GM12865 (cell line): ENCODE results near the gene ITPRIP.

Experiments
- DNase-seq: peaks from one replicate; pipeline ENCODE4 v3.0.0; 2010; ENCODE audit warnings: low read depth
- H3K4me3 ChIP-seq: 2 replicates; pipeline ENCODE4 v1.5.1; 2011; ENCODE audit warnings: mild to moderate bottlenecking, low read depth, low read length, control low read depth
- CTCF ChIP-seq: IDR thresholded peaks from 2 replicates; pipeline ENCODE4 v1.5.1; 2011; ENCODE audit warnings: low read length, control low read depth, low read depth, inconsistent platforms; ENCODE audit not compliant: insufficient read depth; ENCODE audit errors: missing control alignments

The ITPRIP gene

GRCh38 chr10:104325436-104326435 lies 12.5 kb downstream of the ITPRIP start:
- no peak for DNase-seq

GRCh38 chr10:104324931-104325330 lies 13.3 kb downstream of the ITPRIP start:
- H3K4me3 ChIP-seq: no peak overlapping the region
- TF ChIP-seq CTCF: no peak

More at GRCh38 chr10:104325436-104326435, 12.5 kb downstream of the ITPRIP start:
- no peak for TF ChIP-seq CTCF
- no peak overlapping the region for H3K4me3 ChIP-seq

DNA sequence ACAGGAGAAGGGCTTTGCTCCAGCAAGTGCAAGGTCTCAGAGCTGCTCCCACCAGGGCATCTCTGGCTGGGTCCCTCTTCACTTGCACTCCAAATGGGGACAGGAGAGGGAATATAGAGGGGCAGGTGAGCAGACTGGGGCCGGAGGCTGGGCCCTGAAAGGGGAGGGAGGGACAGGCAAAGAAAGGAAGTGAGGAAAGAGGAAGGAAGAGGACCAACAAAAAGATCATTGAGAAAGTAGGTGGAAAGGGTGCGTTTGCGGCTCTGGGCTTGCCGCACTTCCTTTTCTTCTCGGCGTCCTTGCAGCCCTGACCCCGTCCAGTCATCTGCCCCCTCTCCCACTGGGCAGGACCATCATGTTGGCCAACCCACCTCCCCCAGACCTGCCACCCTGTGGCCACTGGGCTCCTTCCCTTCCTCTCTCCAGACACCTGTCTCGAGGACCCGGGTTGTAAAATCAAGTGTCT lies 14.0 kb downstream of the ITPRIP start:
- no peak for TF ChIP-seq CTCF
- no peak for DNase-seq
- H3K4me3 ChIP-seq: no peak overlapping the region

More at GRCh38 chr10:104324931-104325330, 13.3 kb downstream of the ITPRIP start:
- no peak for DNase-seq

GRCh38 chr10:104323760-104324201 lies 14.5 kb downstream of the ITPRIP start:
- TF ChIP-seq CTCF: no peak
- no peak for DNase-seq
- no peak overlapping the region for H3K4me3 ChIP-seq

DNA sequence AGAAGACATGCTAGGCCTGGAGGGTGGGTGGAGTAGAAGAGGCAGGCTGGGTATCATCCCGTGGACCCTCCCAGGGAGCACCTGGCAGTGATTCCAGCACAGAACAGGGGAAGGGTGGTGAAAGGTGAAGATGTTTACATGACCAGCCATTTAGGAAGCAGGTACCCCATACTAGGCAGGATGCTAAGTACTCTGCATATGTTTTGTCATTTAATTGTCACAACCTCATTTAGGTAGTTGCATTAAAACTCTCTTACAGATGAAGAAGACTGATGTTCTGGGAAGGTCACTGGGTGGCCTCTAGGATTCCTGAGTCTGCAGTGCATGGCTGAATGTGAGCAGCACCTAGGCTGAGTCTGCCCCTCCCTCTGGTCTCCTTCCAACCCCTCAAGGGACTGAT lies 15.2 kb downstream of the ITPRIP start:
- TF ChIP-seq CTCF: no peak
- DNase-seq: no peak
- no peak overlapping the region for H3K4me3 ChIP-seq

DNA sequence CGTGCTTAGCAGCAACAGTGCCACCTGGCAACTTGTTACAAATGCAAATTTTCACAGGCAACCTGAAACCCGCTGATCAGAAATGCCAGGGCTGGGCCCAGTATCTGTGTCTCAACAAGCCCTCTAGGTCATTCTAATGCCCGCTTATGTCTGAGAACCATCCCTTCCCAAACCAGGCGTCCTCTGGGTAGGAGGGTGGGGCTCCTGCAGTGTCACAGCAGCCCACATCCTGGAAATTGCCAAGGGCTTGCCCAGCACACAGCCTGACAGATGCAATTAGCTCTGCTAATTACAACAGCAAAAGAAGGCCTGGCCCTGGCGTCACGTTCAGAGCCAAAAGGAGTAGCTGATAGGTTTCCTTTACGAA lies 15.9 kb downstream of the ITPRIP start:
- peak; percentile 38 for DNase-seq
- no peak for TF ChIP-seq CTCF
- no peak overlapping the region for H3K4me3 ChIP-seq
